Type B pancreatic cell (in vitro differentiated cells): Measurements from ENCODE around the gene CCNG1. TPM values are rescaled to one million over a fixed set of nuclear protein-coding genes. Genes with fewer than 3 reads are reported as not detected.

Source experiments
- DNase-seq: peaks from one replicate; pipeline ENCODE4 v3.0.0; 2021; ENCODE audit warnings: mixed read lengths; ENCODE audit not compliant: unreplicated experiment; ENCODE audit errors: extremely low spot score
- H3K27ac Mint-ChIP-seq: 2 replicates; pipeline ENCODE4 v1.8.0; 2021; ENCODE audit warnings: mild to moderate bottlenecking, mixed read lengths
- H3K27me3 Mint-ChIP-seq: 2 replicates; pipeline ENCODE4 v1.8.0; 2021; ENCODE audit warnings: mixed read lengths
- H3K36me3 Mint-ChIP-seq: 2 replicates; pipeline ENCODE4 v1.8.0; 2021; ENCODE audit warnings: mixed read lengths
- H3K4me1 Mint-ChIP-seq: one replicate; pipeline ENCODE4 v1.8.0; 2021; ENCODE audit warnings: mixed read lengths; ENCODE audit not compliant: unreplicated experiment
- H3K4me3 Mint-ChIP-seq: 2 replicates; pipeline ENCODE4 v1.8.0; 2021; ENCODE audit warnings: mild to moderate bottlenecking, mixed read lengths
- H3K9me3 Mint-ChIP-seq: 2 replicates; pipeline ENCODE4 v1.8.0; 2021; ENCODE audit warnings: mixed read lengths
- CTCF ChIP-seq: fragments of 200-600 bp; sonication (generic); conservative IDR thresholded peaks from 2 replicates; pipeline ENCODE4 v1.5.0; 2021; ENCODE audit warnings: antibody characterized with exemption, mild to moderate bottlenecking
- total RNA-seq: library from RNA; stranded (reverse); gene quantifications from 2 replicates; pipeline ENCODE4 v1.2.1, GENCODE V29; 2021; ENCODE audit warnings: low replicate concordance

Gene CCNG1
- total RNA-seq, 1 donor from 2014 or later, result 214 TPM

- Mint-ChIP-seq H3K4me3 (peak overlapping the region; percentile 69), H3K9me3 (no peaks in the 10 kb centered on the region), H3K36me3 (peaks cover 33% of the 10 kb centered on the region), H3K27me3 (no peaks in the 10 kb centered on the region), H3K27ac (peak overlapping the region; percentile 64), H3K4me1 (peaks cover 24% of the 10 kb centered on the region)
- DNase-seq, result no peak
- no peak for TF ChIP-seq CTCF
Measured at GRCh38 chr5:163456029-163456589, 18.7 kb downstream of the CCNG1 start.

- DNase-seq, result no peak
- Mint-ChIP-seq H3K4me1 (peaks cover 27% of the 10 kb centered on the region), H3K4me3 (no peak overlapping the region), H3K36me3 (peaks cover 30% of the 10 kb centered on the region), H3K27ac (peak overlapping the region; percentile 64), H3K9me3 (no peaks in the 10 kb centered on the region), H3K27me3 (no peaks in the 10 kb centered on the region)
- no peak for TF ChIP-seq CTCF
Measured at GRCh38 chr5:163456840-163457239, 19.4 kb downstream of the CCNG1 start.

GRCh38 chr5:163458778-163459385 lies 21.5 kb downstream of the CCNG1 start:
- peaks cover 29% of the 10 kb centered on the region for H3K4me1 Mint-ChIP-seq
- H3K4me3 Mint-ChIP-seq, result peak overlapping the region; percentile 95
- peaks cover 24% of the 10 kb centered on the region for H3K36me3 Mint-ChIP-seq
- peak overlapping the region; percentile 100 for H3K27ac Mint-ChIP-seq
- no peak for DNase-seq
- H3K27me3 Mint-ChIP-seq, result no peaks in the 10 kb centered on the region
- no peak for TF ChIP-seq CTCF
- no peaks in the 10 kb centered on the region for H3K9me3 Mint-ChIP-seq

- no peaks in the 10 kb centered on the region for H3K9me3 Mint-ChIP-seq
- TF ChIP-seq CTCF, result no peak
- H3K36me3 Mint-ChIP-seq, result peaks cover 23% of the 10 kb centered on the region
- H3K27ac Mint-ChIP-seq, result peak overlapping the region; percentile 100
- H3K4me3 Mint-ChIP-seq, result peak overlapping the region; percentile 95
- no peak for DNase-seq
- H3K27me3 Mint-ChIP-seq, result no peaks in the 10 kb centered on the region
- H3K4me1 Mint-ChIP-seq, result peaks cover 29% of the 10 kb centered on the region
Measured at GRCh38 chr5:163459462-163459818, 22.0 kb downstream of the CCNG1 start.

GRCh38 chr5:163459819-163460561 lies 22.6 kb downstream of the CCNG1 start, which contains the start of gene NUDCD2:
Gene NUDCD2 (minus strand): TSS chr5:163460102. CDS start chr5:163460050, 52 bp downstream.
- peak within 1 kb of the TSS; percentile 100 for H3K27ac Mint-ChIP-seq
- no peaks in the 10 kb centered on the region for H3K9me3 Mint-ChIP-seq
- H3K27me3 Mint-ChIP-seq, result no peaks in the 10 kb centered on the region

More at GRCh38 chr5:163459819-163460561, 22.6 kb downstream of the CCNG1 start, which contains the start of gene NUDCD2:
- DNase-seq, result peak; percentile 96
- Mint-ChIP-seq H3K36me3 (peaks cover 21% of the 10 kb centered on the region), H3K4me3 (peak within 1 kb of the TSS; percentile 95), H3K4me1 (peaks cover 26% of the 10 kb centered on the region)
- peak; percentile 48 for TF ChIP-seq CTCF
